Subcutaneous adipose tissue (tissue), 4 donors: ENCODE results near the gene AP5Z1. TPM values are rescaled to one million over a fixed set of nuclear protein-coding genes. Genes with fewer than 3 reads are reported as not detected.

ENCODE experiments used
- CTCF ChIP-seq: fragments of 450-650 bp; IDR thresholded peaks from one replicate; pipeline ENCODE4 v1.5.1; 2016; ENCODE audit warnings: low read depth, mild to moderate bottlenecking, control low read depth, antibody characterized with exemption, moderate library complexity
- total RNA-seq, 4 donors: library from RNA; depleted of rRNA; stranded (reverse); fragments of >200 nt; gene quantifications; one replicate each; pipeline ENCODE4 v1.1.0, GENCODE V29; 2016

The AP5Z1 gene
- total RNA-seq, 4 donors from 2014 or later = 9.6 to 39.4 (median 21.1) TPM

- TF ChIP-seq CTCF = no peak
Observed at GRCh38 chr7:4805110-4805983, 29.9 kb downstream of the AP5Z1 start.

GRCh38 chr7:4805984-4806300 lies 30.5 kb downstream of the AP5Z1 start:
- no peak for TF ChIP-seq CTCF

GRCh38 chr7:4806983-4807597 lies 31.7 kb downstream of the AP5Z1 start:
- TF ChIP-seq CTCF = no peak

- no peak for TF ChIP-seq CTCF
Observed at GRCh38 chr7:4807598-4808016, 32.2 kb downstream of the AP5Z1 start.

GRCh38 chr7:4808026-4808425 lies 32.6 kb downstream of the AP5Z1 start:
- TF ChIP-seq CTCF = no peak

- no peak for TF ChIP-seq CTCF
Observed at GRCh38 chr7:4808565-4808964, 33.1 kb downstream of the AP5Z1 start.

- no peak for TF ChIP-seq CTCF
Observed at GRCh38 chr7:4809091-4809591, 33.7 kb downstream of the AP5Z1 start.
